GM19397 (cell line): ENCODE results near the gene PCDHGA3.
"Not testable (repeated sequence)": the region's sequence is repeated elsewhere in the genome, so short reads cannot be mapped to it uniquely, and the experiment has no call there.

Experiments
- ATAC-seq: cut with Tn5 transposase; IDR thresholded peaks from one replicate; pipeline ENCODE4 v1.9.1; 2021; ENCODE audit warnings: mild to moderate bottlenecking, moderate library complexity; ENCODE audit not compliant: unreplicated experiment

Gene PCDHGA3

GRCh38 chr5:141345327-141345726 lies 1.7 kb downstream of the PCDHGA3 start:
- ATAC-seq, result no peak

- not testable (repeated sequence) for ATAC-seq
Measured at GRCh38 chr5:141346017-141346416, 2.4 kb downstream of the PCDHGA3 start.

GRCh38 chr5:141349917-141350619 lies 6.4 kb downstream of the PCDHGA3 start, which contains the start of gene PCDHGB1:
Gene PCDHGB1 (plus strand): TSS chr5:141350099. CDS start chr5:141350261, 162 bp downstream.
- ATAC-seq, result peak; percentile 72

- no peak for ATAC-seq
Measured at GRCh38 chr5:141351591-141351990, 8.0 kb downstream of the PCDHGA3 start.

- no peak for ATAC-seq
Measured at GRCh38 chr5:141354900-141355469, 11.4 kb downstream of the PCDHGA3 start, which contains the start of gene PCDHGA4. Gene PCDHGA4 (plus strand): TSS chr5:141355021. CDS start chr5:141355108, 87 bp downstream.

- ATAC-seq, result no peak
Measured at GRCh38 chr5:141355641-141356040, 12.0 kb downstream of the PCDHGA3 start.

GRCh38 chr5:141356133-141356532 lies 12.5 kb downstream of the PCDHGA3 start:
- ATAC-seq, result no peak

GRCh38 chr5:141356950-141357349 lies 13.3 kb downstream of the PCDHGA3 start:
- ATAC-seq, result no peak

- no peak for ATAC-seq
Measured at GRCh38 chr5:141359790-141360426, 16.3 kb downstream of the PCDHGA3 start, which contains the start of gene PCDHGB2. Gene PCDHGB2 (plus strand): TSS chr5:141359994. CDS start chr5:141360136, 142 bp downstream.

GRCh38 chr5:141360685-141361084 lies 17.1 kb downstream of the PCDHGA3 start:
- no peak for ATAC-seq

- no peak for ATAC-seq
Measured at GRCh38 chr5:141362719-141363118, 19.1 kb downstream of the PCDHGA3 start.

GRCh38 chr5:141363952-141364660 lies 20.5 kb downstream of the PCDHGA3 start, which contains the start of gene PCDHGA5:
Gene PCDHGA5 (plus strand): TSS chr5:141364162. CDS start chr5:141364331, 169 bp downstream.
- ATAC-seq, result no peak

- no peak for ATAC-seq
Measured at GRCh38 chr5:141366016-141366896, 22.6 kb downstream of the PCDHGA3 start.

- no peak for ATAC-seq
Measured at GRCh38 chr5:141369994-141370848, 26.6 kb downstream of the PCDHGA3 start, which contains the start of gene PCDHGB3. Gene PCDHGB3 (plus strand): TSS chr5:141370242. CDS start chr5:141370395, 153 bp downstream.

- ATAC-seq, result no peak
Measured at GRCh38 chr5:141371572-141372475, 28.2 kb downstream of the PCDHGA3 start.

GRCh38 chr5:141373673-141374317 lies 30.2 kb downstream of the PCDHGA3 start, which contains the start of gene PCDHGA6:
Gene PCDHGA6 (plus strand): TSS chr5:141373891. CDS start chr5:141374084, 193 bp downstream.
- no peak for ATAC-seq

- ATAC-seq, result no peak
Measured at GRCh38 chr5:141374627-141375026, 31.0 kb downstream of the PCDHGA3 start.
